WTC11 (cell line): ENCODE data around the gene MYCBPAP. TPM values are rescaled to one million over a fixed set of nuclear protein-coding genes. Genes with fewer than 3 reads are reported as not detected.

Source experiments
- ATAC-seq: fragments of 200-7000 bp; cut with Tn5 transposase; 2 replicates; pipeline ENCODE4 v1.10.0; 2021; ENCODE audit warnings: mild to moderate bottlenecking, moderate library complexity
- CTCF ChIA-PET: fragments of 300-600 bp; sonication (Branson Sonifier 250); formaldehyde crosslinking; loops from one replicate; lab custom pipeline; 2021; ENCODE audit warnings: antibody characterized with exemption; lab: Charles Lee
- POLR2A ChIA-PET: fragments of 350-600 bp; sonication (Branson Sonifier 250); formaldehyde crosslinking; loops from one replicate; lab custom pipeline; 2021; ENCODE audit warnings: antibody characterized with exemption; lab: Charles Lee
- DNase-seq: peaks from one replicate; pipeline ENCODE4 v3.0.0; 2021; ENCODE audit warnings: low spot score
- H3K27ac Mint-ChIP-seq: 2 replicates; pipeline ENCODE4 v1.8.0; 2021; ENCODE audit warnings: mixed read lengths
- H3K27me3 Mint-ChIP-seq: 2 replicates; pipeline ENCODE4 v1.8.0; 2021; ENCODE audit warnings: low read depth, mild to moderate bottlenecking, moderate library complexity, mixed read lengths
- H3K36me3 Mint-ChIP-seq: 2 replicates; pipeline ENCODE4 v1.8.0; 2021; ENCODE audit warnings: mixed read lengths
- H3K4me1 Mint-ChIP-seq: 2 replicates; pipeline ENCODE4 v1.8.0; 2022; ENCODE audit warnings: mixed read lengths
- H3K4me3 Mint-ChIP-seq: 2 replicates; pipeline ENCODE4 v1.8.0; 2021; ENCODE audit warnings: mild to moderate bottlenecking, moderate library complexity, mixed read lengths
- H3K9me3 Mint-ChIP-seq: 2 replicates; pipeline ENCODE4 v1.8.0; 2021; ENCODE audit warnings: mixed read lengths
- E2F5 ChIP-seq: sonication (generic); formaldehyde crosslinking; IDR thresholded peaks from 2 replicates; pipeline ENCODE4 v1.8.1; 2022; ENCODE audit warnings: mild to moderate bottlenecking, moderate library complexity, missing genetic modification reagents
- ELF4 ChIP-seq: sonication (generic); formaldehyde crosslinking; IDR thresholded peaks from 2 replicates; pipeline ENCODE4 v1.8.1; 2022; ENCODE audit warnings: low read depth, mild to moderate bottlenecking, moderate library complexity, missing genetic modification reagents
- EMX1 ChIP-seq: fragments of 250-450 bp; sonication (Bioruptor Pico); IDR thresholded peaks from 2 replicates; pipeline ENCODE4 v1.8.0; 2021; ENCODE audit warnings: mild to moderate bottlenecking
- ETV6 ChIP-seq: sonication (generic); formaldehyde crosslinking; IDR thresholded peaks from 2 replicates; pipeline ENCODE4 v1.8.1; 2022; ENCODE audit warnings: mild to moderate bottlenecking, missing genetic modification reagents
- GRHL2 ChIP-seq: fragments of 250-450 bp; sonication (Bioruptor Pico); IDR thresholded peaks from 2 replicates; pipeline ENCODE4 v1.8.0; 2022; ENCODE audit warnings: mild to moderate bottlenecking, moderate library complexity; ENCODE audit not compliant: insufficient replicate concordance, severe bottlenecking
- IRF1 ChIP-seq: sonication (generic); formaldehyde crosslinking; IDR thresholded peaks from 2 replicates; pipeline ENCODE4 v1.8.0; 2023; ENCODE audit warnings: missing genetic modification reagents
- JUN ChIP-seq: sonication (generic); formaldehyde crosslinking; IDR thresholded peaks from 2 replicates; pipeline ENCODE4 v1.8.0; 2023; ENCODE audit warnings: mild to moderate bottlenecking, missing genetic modification reagents
- NFATC4 ChIP-seq: fragments of 250-450 bp; sonication (Bioruptor Pico); IDR thresholded peaks from 2 replicates; pipeline ENCODE4 v1.9.0; 2021; ENCODE audit warnings: mild to moderate bottlenecking
- NR3C1 ChIP-seq: sonication (generic); formaldehyde crosslinking; conservative IDR thresholded peaks from 2 replicates; pipeline ENCODE4 v1.8.1; 2023; ENCODE audit warnings: low read depth, mild to moderate bottlenecking, missing genetic modification reagents
- PREB ChIP-seq: sonication (generic); formaldehyde crosslinking; IDR thresholded peaks from 2 replicates; pipeline ENCODE4 v1.8.1; 2022; ENCODE audit warnings: mild to moderate bottlenecking, missing genetic modification reagents, moderate library complexity, borderline replicate concordance
- SMAD4 ChIP-seq: sonication (generic); formaldehyde crosslinking; IDR thresholded peaks from 2 replicates; pipeline ENCODE4 v1.8.0; 2022; ENCODE audit warnings: mild to moderate bottlenecking, missing genetic modification reagents
- SOX15 ChIP-seq: fragments of 250-450 bp; sonication (Bioruptor Pico); IDR thresholded peaks from 2 replicates; pipeline ENCODE4 v1.9.0; 2021; ENCODE audit warnings: mild to moderate bottlenecking
- SP1 ChIP-seq: sonication (generic); formaldehyde crosslinking; conservative IDR thresholded peaks from 2 replicates; pipeline ENCODE4 v1.8.1; 2022; ENCODE audit warnings: missing genetic modification reagents
- TEAD1 ChIP-seq: sonication (generic); formaldehyde crosslinking; IDR thresholded peaks from 2 replicates; pipeline ENCODE4 v1.8.0; 2022; ENCODE audit warnings: mild to moderate bottlenecking, missing genetic modification reagents
- USF1 ChIP-seq: sonication (generic); formaldehyde crosslinking; IDR thresholded peaks from 2 replicates; pipeline ENCODE4 v1.8.0; 2022; ENCODE audit warnings: mild to moderate bottlenecking, missing genetic modification reagents
- ZNF138 ChIP-seq: sonication (generic); formaldehyde crosslinking; conservative IDR thresholded peaks from 2 replicates; pipeline ENCODE4 v1.8.1; 2022; ENCODE audit warnings: mild to moderate bottlenecking, moderate library complexity, missing genetic modification reagents
- ZNF281 ChIP-seq: sonication (generic); formaldehyde crosslinking; IDR thresholded peaks from 2 replicates; pipeline ENCODE4 v1.8.0; 2023; ENCODE audit warnings: mild to moderate bottlenecking, missing genetic modification reagents
- ZNF416 ChIP-seq: fragments of 250-450 bp; sonication (Bioruptor Pico); IDR thresholded peaks from 2 replicates; pipeline ENCODE4 v1.9.0; 2021; ENCODE audit warnings: mild to moderate bottlenecking, inconsistent platforms
- ZNF671 ChIP-seq: fragments of 250-450 bp; sonication (Bioruptor Pico); IDR thresholded peaks from 2 replicates; pipeline ENCODE4 v1.8.0; 2021; ENCODE audit warnings: mild to moderate bottlenecking
- total RNA-seq: library from RNA; stranded (reverse); gene quantifications from 3 replicates; pipeline ENCODE4 v1.2.3, GENCODE V29; 2021
- TF ChIP-seq, protein P1 (sequence below): sonication (generic); formaldehyde crosslinking; IDR thresholded peaks from 2 replicates; pipeline ENCODE4 v1.8.1; 2023; ENCODE audit warnings: mild to moderate bottlenecking, missing genetic modification reagents
- TF ChIP-seq, protein P2 (sequence below): sonication (generic); formaldehyde crosslinking; IDR thresholded peaks from 2 replicates; pipeline ENCODE4 v1.8.1; 2023; ENCODE audit warnings: mild to moderate bottlenecking, moderate library complexity, missing genetic modification reagents

The MYCBPAP gene
- total RNA-seq, 1 experiment from 2014 or later, result 5.7 TPM

DNA sequence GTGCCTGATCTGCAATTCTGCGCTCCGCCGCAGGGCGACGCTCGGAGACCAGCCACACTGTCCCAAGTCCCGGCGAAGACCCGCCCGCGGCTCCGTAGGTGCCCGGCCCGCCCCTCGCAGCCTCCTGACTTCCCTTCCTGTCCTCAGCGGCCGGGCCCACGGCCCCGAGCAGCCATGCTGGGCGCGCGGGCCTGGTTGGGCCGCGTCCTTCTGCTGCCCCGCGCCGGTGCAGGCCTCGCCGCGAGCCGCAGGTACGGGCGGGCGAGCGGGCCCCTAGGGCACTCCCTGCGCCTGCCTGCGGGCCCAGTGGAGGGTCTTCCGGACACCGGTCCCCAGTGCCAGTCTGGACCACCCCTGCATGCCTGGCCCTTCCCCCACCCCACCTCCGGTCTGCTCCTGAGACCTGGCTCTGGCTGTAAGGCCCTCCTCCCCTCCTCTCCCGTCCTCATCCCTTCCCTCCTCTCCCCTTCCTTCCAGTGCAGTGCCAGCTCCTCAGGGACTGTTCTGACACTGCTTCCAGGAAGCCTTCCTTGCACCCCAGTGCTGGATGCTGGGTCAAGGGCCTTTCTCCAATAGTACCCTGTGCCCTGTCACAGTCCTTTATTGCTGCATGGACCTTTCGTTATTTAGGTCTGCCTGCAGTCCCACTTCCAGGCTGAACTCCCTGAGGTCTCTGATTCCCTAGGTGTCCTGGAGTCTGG, 38.9 kb downstream of the MYCBPAP start, which contains the start of gene SPATA20 (continued):
- 0 out of 2 replicates have a peak, but pooled peaks have one; percentile 73 for TF ChIP-seq ZNF281
- peak; percentile 82 for TF ChIP-seq E2F5 (CRISPR knock-in tag)
- no peak for TF ChIP-seq SOX15
- no peak for TF ChIP-seq JUN (CRISPR knock-in tag)
- 0 out of 2 replicates have a peak, but pooled peaks have one; percentile 52 for TF ChIP-seq ZNF138 (CRISPR knock-in tag)
- TF ChIP-seq SP1 (CRISPR knock-in tag), result peak; percentile 71; the same call in 1 of the 2 replicates
- TF ChIP-seq ETV6 (CRISPR knock-in tag), result peak; percentile 37

DNA sequence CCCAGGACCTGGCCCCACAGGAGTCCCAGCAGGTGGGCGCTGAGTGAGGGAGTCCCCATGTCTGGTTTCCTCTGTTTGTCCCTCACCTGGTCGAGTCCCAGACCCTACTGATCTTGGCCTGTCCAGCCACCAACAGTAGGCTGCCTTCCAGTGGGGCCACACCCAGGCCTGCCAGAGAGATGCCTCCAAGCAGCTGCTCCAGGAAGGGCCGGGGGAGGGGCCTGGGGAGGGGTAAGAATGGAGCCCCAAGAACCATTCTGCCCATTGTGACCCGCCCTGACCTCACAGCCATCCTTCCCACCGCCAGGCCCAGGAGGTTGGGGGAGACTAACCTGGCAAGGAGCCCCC, 39.5 kb downstream of the MYCBPAP start:
- ATAC-seq, result no peak
- Mint-ChIP-seq H3K9me3 (no peaks in the 10 kb centered on the region), H3K27me3 (peaks cover 8% of the 10 kb centered on the region), H3K4me3 (peak overlapping the region; percentile 66)
- POLR2A ChIA-PET, result interaction anchor here (1.3 kb wide), 1 partner anchor 12 kb away, joined by 4 read pairs; no protein-coding TSS in a partner anchor
- CTCF ChIA-PET, result interaction anchor here (0.6 to 2.7 kb wide), 7 partner anchors 15 to 235 kb away, joined by 3 to 25 read pairs (median 4); no protein-coding TSS in a partner anchor
- TF ChIP-seq NFATC4, result no peak
- TF ChIP-seq ELF4 (CRISPR knock-in tag), result no peak
- no peak for TF ChIP-seq EMX1
- TF ChIP-seq ZNF138 (CRISPR knock-in tag), result no peak
- no peak for TF ChIP-seq USF1 (CRISPR knock-in tag)
- no peak for TF ChIP-seq GRHL2 (CRISPR knock-in tag)
- TF ChIP-seq ZNF671, result no peak
- no peak for TF ChIP-seq PREB (CRISPR knock-in tag)
- TF ChIP-seq IRF1, result no peak
- TF ChIP-seq, all 79 proteins: peak for 0
- Mint-ChIP-seq H3K36me3 (no peaks in the 10 kb centered on the region), H3K4me1 (peaks cover 14% of the 10 kb centered on the region), H3K27ac (no peak overlapping the region)
- DNase-seq, result no peak

DNA sequence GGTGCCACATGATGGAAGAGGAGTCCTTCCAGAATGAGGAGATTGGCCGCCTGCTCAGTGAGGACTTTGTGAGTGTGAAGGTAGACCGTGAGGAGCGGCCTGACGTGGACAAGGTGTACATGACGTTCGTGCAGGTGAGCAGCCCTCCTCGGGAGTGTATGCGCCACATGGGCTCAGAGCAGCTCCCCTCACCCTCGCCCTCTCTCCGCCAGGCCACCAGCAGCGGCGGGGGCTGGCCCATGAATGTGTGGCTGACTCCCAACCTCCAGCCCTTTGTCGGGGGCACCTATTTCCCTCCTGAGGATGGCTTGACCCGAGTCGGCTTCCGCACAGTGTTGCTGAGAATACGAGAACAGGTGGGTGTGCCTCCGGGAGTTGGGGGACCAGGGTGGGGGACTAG, 40.6 kb downstream of the MYCBPAP start:
- peaks cover 6% of the 10 kb centered on the region; the same call in 1 of the 2 replicates for H3K4me1 Mint-ChIP-seq
- no peak for DNase-seq
- TF ChIP-seq NR3C1 (CRISPR knock-in tag) (no peak), TEAD1 (CRISPR knock-in tag) (no peak), SMAD4 (CRISPR knock-in tag) (no peak), SP1 (CRISPR knock-in tag) (no peak), ZNF416 (CRISPR knock-in tag) (no peak)
- TF ChIP-seq, protein P1, sequence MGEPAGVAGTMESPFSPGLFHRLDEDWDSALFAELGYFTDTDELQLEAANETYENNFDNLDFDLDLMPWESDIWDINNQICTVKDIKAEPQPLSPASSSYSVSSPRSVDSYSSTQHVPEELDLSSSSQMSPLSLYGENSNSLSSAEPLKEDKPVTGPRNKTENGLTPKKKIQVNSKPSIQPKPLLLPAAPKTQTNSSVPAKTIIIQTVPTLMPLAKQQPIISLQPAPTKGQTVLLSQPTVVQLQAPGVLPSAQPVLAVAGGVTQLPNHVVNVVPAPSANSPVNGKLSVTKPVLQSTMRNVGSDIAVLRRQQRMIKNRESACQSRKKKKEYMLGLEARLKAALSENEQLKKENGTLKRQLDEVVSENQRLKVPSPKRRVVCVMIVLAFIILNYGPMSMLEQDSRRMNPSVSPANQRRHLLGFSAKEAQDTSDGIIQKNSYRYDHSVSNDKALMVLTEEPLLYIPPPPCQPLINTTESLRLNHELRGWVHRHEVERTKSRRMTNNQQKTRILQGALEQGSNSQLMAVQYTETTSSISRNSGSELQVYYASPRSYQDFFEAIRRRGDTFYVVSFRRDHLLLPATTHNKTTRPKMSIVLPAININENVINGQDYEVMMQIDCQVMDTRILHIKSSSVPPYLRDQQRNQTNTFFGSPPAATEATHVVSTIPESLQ, result no peak
- TF ChIP-seq, protein P2, sequence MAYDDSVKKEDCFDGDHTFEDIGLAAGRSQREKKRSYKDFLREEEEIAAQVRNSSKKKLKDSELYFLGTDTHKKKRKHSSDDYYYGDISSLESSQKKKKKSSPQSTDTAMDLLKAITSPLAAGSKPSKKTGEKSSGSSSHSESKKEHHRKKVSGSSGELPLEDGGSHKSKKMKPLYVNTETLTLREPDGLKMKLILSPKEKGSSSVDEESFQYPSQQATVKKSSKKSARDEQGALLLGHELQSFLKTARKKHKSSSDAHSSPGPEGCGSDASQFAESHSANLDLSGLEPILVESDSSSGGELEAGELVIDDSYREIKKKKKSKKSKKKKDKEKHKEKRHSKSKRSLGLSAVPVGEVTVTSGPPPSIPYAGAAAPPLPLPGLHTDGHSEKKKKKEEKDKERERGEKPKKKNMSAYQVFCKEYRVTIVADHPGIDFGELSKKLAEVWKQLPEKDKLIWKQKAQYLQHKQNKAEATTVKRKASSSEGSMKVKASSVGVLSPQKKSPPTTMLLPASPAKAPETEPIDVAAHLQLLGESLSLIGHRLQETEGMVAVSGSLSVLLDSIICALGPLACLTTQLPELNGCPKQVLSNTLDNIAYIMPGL (CRISPR knock-in tag), result no peak
- TF ChIP-seq, all 79 proteins: peak for 0
- peaks cover 8% of the 10 kb centered on the region for H3K27me3 Mint-ChIP-seq
- H3K4me3 Mint-ChIP-seq, result no peak overlapping the region
- CTCF ChIA-PET, result interaction anchor here (1.1 to 5.6 kb wide), 4 partner anchors 14 to 77 kb away, joined by 4 to 313 read pairs (median 80); partner anchors contain the start of gene CACNA1G
- no peak overlapping the region for H3K27ac Mint-ChIP-seq
- no peaks in the 10 kb centered on the region for H3K36me3 Mint-ChIP-seq
- H3K9me3 Mint-ChIP-seq, result no peaks in the 10 kb centered on the region
- no peak for ATAC-seq
- POLR2A ChIA-PET, result no interaction called here
